ENCODE data around the gene SDSL. TPM values are rescaled to one million over a fixed set of nuclear protein-coding genes. Genes with fewer than 3 reads are reported as not detected.

Gene SDSL
- total RNA-seq, 2 donors from 2014 or later = 2.9 TPM; not detected in 1

- Mint-ChIP-seq H3K36me3 (peaks cover 5 to 11% of the 10 kb centered on the region in 2 donors), H3K9me3 (no peaks in the 10 kb centered on the region), H3K27ac (peak overlapping the region in 1 of 2 donors; percentile 50)
- no peak for ATAC-seq
- no peak for DNase-seq (ENCODE audit: low spot score in 2 of 2)
These were observed 46.4 kb downstream of the SDSL start for GRCh38 chr12:113468365-113469223.

- H3K27ac Mint-ChIP-seq = no peak overlapping the region
- ATAC-seq (no peak), DNase-seq (ENCODE audit: low spot score in 2 of 2) (no peak)
- no peaks in the 10 kb centered on the region for H3K9me3 Mint-ChIP-seq
- peaks cover 0 to 6% of the 10 kb centered on the region in 2 donors for H3K36me3 Mint-ChIP-seq
These were observed 47.2 kb downstream of the SDSL start for GRCh38 chr12:113469224-113469948.

GRCh38 chr12:113469949-113470743 lies 48.0 kb downstream of the SDSL start:
- peaks cover 0 to 10% of the 10 kb centered on the region in 2 donors for H3K36me3 Mint-ChIP-seq
- DNase-seq (ENCODE audit: low spot score in 2 of 2) (no peak), ATAC-seq (no peak)
- H3K9me3 Mint-ChIP-seq = no peaks in the 10 kb centered on the region
- H3K27ac Mint-ChIP-seq = no peak overlapping the region

- DNase-seq (ENCODE audit: low spot score in 2 of 2) (no peak), ATAC-seq (no peak)
- Mint-ChIP-seq H3K27ac (no peak overlapping the region), H3K9me3 (no peaks in the 10 kb centered on the region), H3K36me3 (peaks cover 0 to 13% of the 10 kb centered on the region in 2 donors)
These were observed 48.9 kb downstream of the SDSL start for GRCh38 chr12:113470871-113471618.

- Mint-ChIP-seq H3K9me3 (no peaks in the 10 kb centered on the region), H3K36me3 (peaks cover 0 to 13% of the 10 kb centered on the region in 2 donors), H3K27ac (no peak within 1 kb of the TSS)
- DNase-seq (ENCODE audit: low spot score in 2 of 2) (no peak), ATAC-seq (peak in 1 of 2 donors; percentile 18)
These were observed 49.5 kb downstream of the SDSL start, which contains the start of gene LHX5 for GRCh38 chr12:113471619-113472171. Gene LHX5, minus strand, starts transcription at chr12:113471871. Its CDS starts 373 bp downstream, at chr12:113471498.

GRCh38 chr12:113472191-113473121 lies 50.3 kb downstream of the SDSL start:
- H3K36me3 Mint-ChIP-seq = peaks cover 0 to 13% of the 10 kb centered on the region in 2 donors
- DNase-seq (ENCODE audit: low spot score in 2 of 2) = no peak
- no peak overlapping the region for H3K27ac Mint-ChIP-seq
- no peaks in the 10 kb centered on the region for H3K9me3 Mint-ChIP-seq
- no peak for ATAC-seq

- Mint-ChIP-seq H3K27ac (no peak overlapping the region), H3K36me3 (peaks cover 0 to 13% of the 10 kb centered on the region in 2 donors), H3K9me3 (no peaks in the 10 kb centered on the region)
- DNase-seq (ENCODE audit: low spot score in 2 of 2) = no peak
- ATAC-seq = no peak
These were observed 51.2 kb downstream of the SDSL start for GRCh38 chr12:113473400-113473799.

- Mint-ChIP-seq H3K36me3 (peaks cover 2 to 15% of the 10 kb centered on the region in 2 donors), H3K27ac (no peak overlapping the region), H3K9me3 (no peaks in the 10 kb centered on the region)
- no peak for DNase-seq (ENCODE audit: low spot score in 2 of 2)
- ATAC-seq = peak in 1 of 2 donors; percentile 29
These were observed 51.8 kb downstream of the SDSL start for GRCh38 chr12:113473942-113474341.

- Mint-ChIP-seq H3K36me3 (peaks cover 8 to 24% of the 10 kb centered on the region in 2 donors), H3K9me3 (peaks cover 0 to 4% of the 10 kb centered on the region in 2 donors), H3K27ac (peak overlapping the region in 1 of 2 donors; percentile 30)
- ATAC-seq (no peak), DNase-seq (ENCODE audit: low spot score in 2 of 2) (no peak)
These were observed 52.7 kb downstream of the SDSL start for GRCh38 chr12:113474635-113475436.

- DNase-seq (ENCODE audit: low spot score in 2 of 2) = no peak
- peaks cover 0 to 4% of the 10 kb centered on the region in 2 donors for H3K9me3 Mint-ChIP-seq
- ATAC-seq = no peak
- H3K27ac Mint-ChIP-seq = peak overlapping the region in 1 of 2 donors; percentile 12
- peaks cover 13 to 32% of the 10 kb centered on the region in 2 donors for H3K36me3 Mint-ChIP-seq
These were observed 53.4 kb downstream of the SDSL start for GRCh38 chr12:113475451-113476175.

GRCh38 chr12:113476176-113476986 lies 54.2 kb downstream of the SDSL start:
- ATAC-seq (no peak), DNase-seq (ENCODE audit: low spot score in 2 of 2) (no peak)
- Mint-ChIP-seq H3K36me3 (peaks cover 13 to 38% of the 10 kb centered on the region in 2 donors), H3K27ac (no peak overlapping the region), H3K9me3 (peaks cover 0 to 4% of the 10 kb centered on the region in 2 donors)

- ATAC-seq = no peak
- DNase-seq (ENCODE audit: low spot score in 2 of 2) = no peak
- Mint-ChIP-seq H3K36me3 (peaks cover 13 to 38% of the 10 kb centered on the region in 2 donors), H3K9me3 (peaks cover 0 to 4% of the 10 kb centered on the region in 2 donors), H3K27ac (no peak overlapping the region)
These were observed 55.1 kb downstream of the SDSL start for GRCh38 chr12:113477171-113477841.

All from activated naive CD4-positive, alpha-beta T cell treated with anti-CD3 and anti-CD28 coated beads, Interleukin-2, amount 50 U/mL, for 72 hours (primary cell).